Measurements from ENCODE around the gene AAGAB.

Gene AAGAB

DNA sequence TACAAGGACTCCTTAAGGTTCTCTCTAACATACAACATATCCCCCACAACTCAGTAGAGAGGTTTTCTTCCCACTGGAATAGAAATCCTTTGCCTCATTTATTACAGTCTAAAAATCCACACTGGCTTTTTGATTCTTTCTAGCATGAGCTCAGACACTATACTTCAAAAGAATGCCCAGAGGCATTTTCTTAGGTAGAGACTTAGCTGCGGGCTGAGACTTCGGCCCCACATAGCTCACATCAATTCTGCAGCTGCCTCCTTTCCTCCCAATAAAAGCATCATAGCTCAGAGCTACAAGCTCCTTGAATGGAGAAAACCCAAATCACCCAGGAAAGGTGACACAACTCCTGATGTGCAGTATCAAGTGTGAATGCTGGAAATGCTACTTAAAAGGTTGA lies 52.4 kb downstream of the AAGAB start:
- TF ChIP-seq FOXP2 (optimal IDR thresholded peaks at IDR 0.05; ENCODE audit: borderline replicate concordance, extremely low read depth, extremely low read length, insufficient read depth) = no peak
- TF ChIP-seq POLR2AphosphoS5 (IDR thresholded peaks at IDR 0.05; ENCODE audit: low read depth, low read length) = no peak
- TF ChIP-seq SIN3A (IDR thresholded peaks at IDR 0.05; ENCODE audit: borderline replicate concordance, insufficient read depth, low read length) = no peak
- no peak for TF ChIP-seq TAF1 (IDR thresholded peaks at IDR 0.05; ENCODE audit: borderline replicate concordance, insufficient read depth, low read length)
- TF ChIP-seq, protein P1, sequence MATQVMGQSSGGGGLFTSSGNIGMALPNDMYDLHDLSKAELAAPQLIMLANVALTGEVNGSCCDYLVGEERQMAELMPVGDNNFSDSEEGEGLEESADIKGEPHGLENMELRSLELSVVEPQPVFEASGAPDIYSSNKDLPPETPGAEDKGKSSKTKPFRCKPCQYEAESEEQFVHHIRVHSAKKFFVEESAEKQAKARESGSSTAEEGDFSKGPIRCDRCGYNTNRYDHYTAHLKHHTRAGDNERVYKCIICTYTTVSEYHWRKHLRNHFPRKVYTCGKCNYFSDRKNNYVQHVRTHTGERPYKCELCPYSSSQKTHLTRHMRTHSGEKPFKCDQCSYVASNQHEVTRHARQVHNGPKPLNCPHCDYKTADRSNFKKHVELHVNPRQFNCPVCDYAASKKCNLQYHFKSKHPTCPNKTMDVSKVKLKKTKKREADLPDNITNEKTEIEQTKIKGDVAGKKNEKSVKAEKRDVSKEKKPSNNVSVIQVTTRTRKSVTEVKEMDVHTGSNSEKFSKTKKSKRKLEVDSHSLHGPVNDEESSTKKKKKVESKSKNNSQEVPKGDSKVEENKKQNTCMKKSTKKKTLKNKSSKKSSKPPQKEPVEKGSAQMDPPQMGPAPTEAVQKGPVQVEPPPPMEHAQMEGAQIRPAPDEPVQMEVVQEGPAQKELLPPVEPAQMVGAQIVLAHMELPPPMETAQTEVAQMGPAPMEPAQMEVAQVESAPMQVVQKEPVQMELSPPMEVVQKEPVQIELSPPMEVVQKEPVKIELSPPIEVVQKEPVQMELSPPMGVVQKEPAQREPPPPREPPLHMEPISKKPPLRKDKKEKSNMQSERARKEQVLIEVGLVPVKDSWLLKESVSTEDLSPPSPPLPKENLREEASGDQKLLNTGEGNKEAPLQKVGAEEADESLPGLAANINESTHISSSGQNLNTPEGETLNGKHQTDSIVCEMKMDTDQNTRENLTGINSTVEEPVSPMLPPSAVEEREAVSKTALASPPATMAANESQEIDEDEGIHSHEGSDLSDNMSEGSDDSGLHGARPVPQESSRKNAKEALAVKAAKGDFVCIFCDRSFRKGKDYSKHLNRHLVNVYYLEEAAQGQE (IDR thresholded peaks at IDR 0.05; ENCODE audit: insufficient read depth in 1 of 2, low read depth in 2 of 2, low read length in 2 of 2) = no peak

DNA sequence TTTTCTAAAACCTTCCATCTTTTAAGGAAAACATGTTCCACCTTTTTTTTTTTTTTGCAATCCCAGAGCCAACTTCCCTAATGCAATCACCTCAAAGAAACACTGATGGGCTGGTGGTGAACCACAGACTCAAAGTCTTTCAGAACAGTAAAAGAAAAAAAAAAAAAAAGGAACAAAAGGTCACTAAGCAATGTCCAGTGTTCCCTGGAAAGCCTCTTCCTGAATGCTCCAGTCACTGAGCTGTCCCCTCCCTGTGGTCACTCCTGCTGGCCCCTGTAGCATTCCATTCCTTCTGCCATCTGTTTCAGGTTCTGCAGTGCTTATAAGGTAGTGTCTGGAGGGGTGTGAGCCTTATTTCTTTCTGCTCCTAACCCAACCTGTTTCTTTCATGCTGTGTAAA lies 53.3 kb downstream of the AAGAB start:
- TF ChIP-seq, protein P1 (IDR thresholded peaks at IDR 0.05; ENCODE audit: insufficient read depth in 1 of 2, low read depth in 2 of 2, low read length in 2 of 2) = no peak
- TF ChIP-seq FOXP2 (optimal IDR thresholded peaks at IDR 0.05; ENCODE audit: borderline replicate concordance, extremely low read depth, extremely low read length, insufficient read depth) (no peak), POLR2AphosphoS5 (IDR thresholded peaks at IDR 0.05; ENCODE audit: low read depth, low read length) (no peak), TAF1 (IDR thresholded peaks at IDR 0.05; ENCODE audit: borderline replicate concordance, insufficient read depth, low read length) (no peak), SIN3A (IDR thresholded peaks at IDR 0.05; ENCODE audit: borderline replicate concordance, insufficient read depth, low read length) (no peak)

DNA sequence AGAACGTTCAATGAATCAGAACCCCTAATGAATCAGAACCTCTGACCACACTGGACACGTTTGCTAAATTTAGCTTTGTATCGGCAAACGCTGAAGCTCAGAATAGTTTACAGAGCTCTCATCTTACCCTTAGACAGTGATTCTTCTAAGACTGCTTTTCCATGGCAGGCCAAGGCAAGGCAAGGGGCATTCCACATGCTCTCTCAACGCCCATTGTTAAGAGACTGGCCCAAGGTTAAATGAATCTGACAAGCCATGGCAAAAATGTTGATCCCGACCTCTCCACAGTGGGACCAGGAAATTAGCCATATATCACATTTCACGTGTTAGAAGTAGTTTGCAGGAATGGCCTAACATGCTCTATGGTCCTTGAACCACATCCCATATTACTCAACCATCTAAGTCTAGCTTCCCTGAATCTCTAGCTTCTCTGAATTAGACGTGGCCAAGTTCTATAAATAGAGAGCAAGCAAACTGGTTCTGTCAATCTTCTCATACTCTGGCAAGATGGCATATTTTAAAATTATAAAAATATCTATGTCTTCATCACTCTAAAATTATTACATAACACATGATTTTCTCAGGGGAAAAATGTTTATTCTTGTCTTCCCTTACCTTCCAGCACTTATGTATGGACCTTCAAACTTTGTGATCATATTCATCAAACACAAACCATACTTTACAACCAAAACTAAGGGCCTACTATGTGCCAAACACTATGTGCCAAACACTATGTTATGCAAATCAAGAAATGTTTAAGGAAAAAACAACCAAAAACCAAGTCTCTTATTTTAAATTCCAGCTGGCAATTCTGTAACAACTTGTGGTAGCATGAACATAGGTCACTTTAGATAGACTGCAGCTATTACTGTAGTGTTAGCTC lies 54.3 kb downstream of the AAGAB start:
- TF ChIP-seq POLR2AphosphoS5 (IDR thresholded peaks at IDR 0.05; ENCODE audit: low read depth, low read length) (no peak), TAF1 (IDR thresholded peaks at IDR 0.05; ENCODE audit: borderline replicate concordance, insufficient read depth, low read length) (no peak), SIN3A (IDR thresholded peaks at IDR 0.05; ENCODE audit: borderline replicate concordance, insufficient read depth, low read length) (no peak), FOXP2 (optimal IDR thresholded peaks at IDR 0.05; ENCODE audit: borderline replicate concordance, extremely low read depth, extremely low read length, insufficient read depth) (no peak)
- TF ChIP-seq, protein P1 (IDR thresholded peaks at IDR 0.05; ENCODE audit: insufficient read depth in 1 of 2, low read depth in 2 of 2, low read length in 2 of 2) = no peak

DNA sequence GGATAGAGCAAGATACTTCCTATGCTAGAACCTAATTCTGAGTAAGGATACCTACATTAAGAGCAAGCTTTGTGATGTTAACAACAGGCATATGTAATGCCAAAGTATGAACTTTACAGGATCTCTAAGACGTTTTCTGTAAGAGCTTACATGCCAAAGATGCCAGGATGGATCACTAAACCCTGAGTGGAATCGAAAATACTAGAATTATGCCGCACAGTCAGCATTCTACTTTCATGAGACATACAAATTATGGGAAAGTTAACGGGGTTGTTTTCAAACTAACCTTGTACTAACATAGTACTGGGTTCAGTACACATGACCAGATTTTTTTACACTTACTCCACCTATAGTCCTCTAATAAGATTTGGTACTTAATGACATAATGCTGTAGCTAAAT lies 55.1 kb downstream of the AAGAB start:
- no peak for TF ChIP-seq SIN3A (IDR thresholded peaks at IDR 0.05; ENCODE audit: borderline replicate concordance, insufficient read depth, low read length)
- TF ChIP-seq, protein P1 (IDR thresholded peaks at IDR 0.05; ENCODE audit: insufficient read depth in 1 of 2, low read depth in 2 of 2, low read length in 2 of 2) = no peak
- TF ChIP-seq POLR2AphosphoS5 (IDR thresholded peaks at IDR 0.05; ENCODE audit: low read depth, low read length) = no peak
- TF ChIP-seq TAF1 (IDR thresholded peaks at IDR 0.05; ENCODE audit: borderline replicate concordance, insufficient read depth, low read length) = no peak
- no peak for TF ChIP-seq FOXP2 (optimal IDR thresholded peaks at IDR 0.05; ENCODE audit: borderline replicate concordance, extremely low read depth, extremely low read length, insufficient read depth)
